Neural cell (in vitro differentiated cells): Measurements from ENCODE around the gene NLRP5. TPM values are rescaled to one million over a fixed set of nuclear protein-coding genes. Genes with fewer than 3 reads are reported as not detected.

ENCODE experiments used
- H2AFZ ChIP-seq: fragments of 200-600, 300-800 bp; sonication (generic), shearing (Covaris generic); 2 replicates; pipeline ENCODE4 v1.6.0; 2014; ENCODE audit warnings: low read depth, mild to moderate bottlenecking, antibody characterized with exemption, low read length, moderate library complexity
- H3F3A ChIP-seq: fragments of 200-600 bp; shearing (Covaris generic); 2 replicates; pipeline ENCODE4 v1.6.1; 2016; ENCODE audit warnings: mild to moderate bottlenecking, moderate library complexity, mixed read lengths, antibody characterized with exemption, low read length; ENCODE audit not compliant: insufficient read depth, poor library complexity, severe bottlenecking
- H3K27ac ChIP-seq: fragments of 200-600, 300-800 bp; sonication (generic), shearing (Covaris generic); 2 replicates; pipeline ENCODE4 v1.5.1; 2014; ENCODE audit warnings: mild to moderate bottlenecking, low read length, moderate library complexity
- H3K27me3 ChIP-seq: fragments of 300-800, 200-600 bp; sonication (generic), shearing (Covaris generic); 2 replicates; pipeline ENCODE4 v1.6.0; 2014; ENCODE audit warnings: mild to moderate bottlenecking, low read depth, low read length, moderate library complexity; ENCODE audit not compliant: insufficient read depth
- H3K36me3 ChIP-seq: fragments of 300-800, 200-600 bp; sonication (generic), shearing (Covaris generic); 2 replicates; pipeline ENCODE4 v1.5.1; 2014; ENCODE audit warnings: mild to moderate bottlenecking, antibody characterized with exemption, low read length, moderate library complexity; ENCODE audit not compliant: insufficient read depth
- H3K4me2 ChIP-seq: fragments of 300-800, 200-600 bp; sonication (generic), shearing (Covaris generic); 2 replicates; pipeline ENCODE4 v1.6.0; 2014; ENCODE audit warnings: mild to moderate bottlenecking, low read length
- H3K4me3 ChIP-seq: fragments of 300-800, 200-600 bp; sonication (generic), shearing (Covaris generic); 2 replicates; pipeline ENCODE4 v1.5.1; 2014; ENCODE audit warnings: mild to moderate bottlenecking, low read length, moderate library complexity
- H3K79me2 ChIP-seq: fragments of 200-600 bp; shearing (Covaris generic); replicated peaks from 2 replicates; pipeline ENCODE4 v1.6.0; 2014; ENCODE audit warnings: mild to moderate bottlenecking, low read length, moderate library complexity; ENCODE audit not compliant: insufficient read depth
- H3K9ac ChIP-seq: fragments of 300-800, 200-600 bp; sonication (generic), shearing (Covaris generic); 2 replicates; pipeline ENCODE4 v1.6.1; 2016; ENCODE audit warnings: mild to moderate bottlenecking, low read length, mixed read lengths
- H3K9me2 ChIP-seq: fragments of 200-600 bp; shearing (Covaris generic); 2 replicates; pipeline ENCODE4 v1.6.1; 2016; ENCODE audit warnings: mild to moderate bottlenecking, low read length, mixed read lengths; ENCODE audit not compliant: insufficient read depth
- H3K9me3 ChIP-seq: fragments of 200-600, 300-800 bp; sonication (generic), shearing (Covaris generic); 2 replicates; pipeline ENCODE4 v1.6.1; 2016; ENCODE audit warnings: mild to moderate bottlenecking, mixed run types, low read length, moderate library complexity, mixed read lengths
- H4K20me1 ChIP-seq: fragments of 200-600 bp; shearing (Covaris generic); 2 replicates; pipeline ENCODE4 v1.6.1; 2016; ENCODE audit warnings: mild to moderate bottlenecking, mixed run types; ENCODE audit not compliant: insufficient read depth
- CTCF ChIP-seq: fragments of 450-650 bp; IDR thresholded peaks from 2 replicates; pipeline ENCODE4 v1.5.1; 2014; ENCODE audit warnings: antibody characterized with exemption, mild to moderate bottlenecking, moderate library complexity; ENCODE audit not compliant: poor library complexity, severe bottlenecking
- EP300 ChIP-seq: fragments of 450-650 bp; conservative IDR thresholded peaks from 2 replicates; pipeline ENCODE4 v1.6.1; 2014; ENCODE audit warnings: antibody characterized with exemption, mild to moderate bottlenecking, moderate library complexity; ENCODE audit not compliant: poor library complexity, severe bottlenecking
- EZH2 ChIP-seq: fragments of 200-600, 300-800 bp; shearing (Covaris generic), sonication (generic); IDR thresholded peaks from 2 replicates; pipeline ENCODE4 v1.6.1; 2014; ENCODE audit warnings: antibody characterized with exemption, low read length, borderline replicate concordance, mild to moderate bottlenecking; ENCODE audit not compliant: insufficient read depth, poor library complexity, severe bottlenecking
- MXI1 ChIP-seq: fragments of 450-650 bp; conservative IDR thresholded peaks from 2 replicates; pipeline ENCODE4 v1.6.1; 2014; ENCODE audit warnings: antibody characterized with exemption, mild to moderate bottlenecking; ENCODE audit not compliant: poor library complexity, severe bottlenecking
- POLR2AphosphoS5 ChIP-seq: IDR thresholded peaks from 2 replicates; pipeline ENCODE4 v1.6.1; 2012
- RAD21 ChIP-seq: fragments of 450-650 bp; conservative IDR thresholded peaks from 2 replicates; pipeline ENCODE4 v1.6.1; 2014; ENCODE audit warnings: antibody characterized with exemption, mild to moderate bottlenecking, moderate library complexity
- REST ChIP-seq: IDR thresholded peaks from 2 replicates; pipeline ENCODE4 v1.6.1; 2012; ENCODE audit warnings: borderline replicate concordance
- SMC3 ChIP-seq: fragments of 450-650 bp; conservative IDR thresholded peaks from 2 replicates; pipeline ENCODE4 v1.6.1; 2014; ENCODE audit warnings: antibody characterized with exemption, mild to moderate bottlenecking, moderate library complexity; ENCODE audit not compliant: poor library complexity
- TAF1 ChIP-seq: IDR thresholded peaks from 2 replicates; pipeline ENCODE4 v1.6.1; 2012; ENCODE audit warnings: low read depth
- polyA plus RNA-seq: library from polyadenylated mRNA; depleted of rRNA; stranded (reverse); fragments of >200 nt; gene quantifications from 2 replicates; pipeline ENCODE4 v1.2.3, GENCODE V29; 2014

NLRP5 gene
- polyA plus RNA-seq, 1 donor from 2014 or later, result not detected

- H2AFZ ChIP-seq, result no peak overlapping the region
- H3K4me3 ChIP-seq, result no peak overlapping the region
- H3K9me3 ChIP-seq, result no peaks in the 10 kb centered on the region
- no peaks in the 10 kb centered on the region for H3K36me3 ChIP-seq
- no peaks in the 10 kb centered on the region for H3K79me2 ChIP-seq
- no peak for TF ChIP-seq POLR2AphosphoS5
- TF ChIP-seq SMC3, result no peak
- TF ChIP-seq EZH2, result no peak
- no peak for TF ChIP-seq RAD21
- no peak for TF ChIP-seq REST
- no peak for TF ChIP-seq EP300
- no peak for TF ChIP-seq CTCF
- TF ChIP-seq MXI1, result no peak
- no peak for TF ChIP-seq TAF1
- H3K9me2 ChIP-seq, result no peaks in the 10 kb centered on the region
- H4K20me1 ChIP-seq, result no peaks in the 10 kb centered on the region
- H3K9ac ChIP-seq, result no peak overlapping the region
- H3K27me3 ChIP-seq, result no peaks in the 10 kb centered on the region
- no peak overlapping the region for H3K27ac ChIP-seq
- H3K4me2 ChIP-seq, result no peak overlapping the region
- no peaks in the 10 kb centered on the region for H3F3A ChIP-seq
Observed at GRCh38 chr19:56080669-56081401, 94.3 kb downstream of the NLRP5 start.

GRCh38 chr19:56083668-56084067, 97.1 kb downstream of the NLRP5 start:
- Histone ChIP-seq H3K36me3 (no peaks in the 10 kb centered on the region), H4K20me1 (no peaks in the 10 kb centered on the region), H3K4me3 (no peak overlapping the region), H3K79me2 (no peaks in the 10 kb centered on the region), H2AFZ (no peak overlapping the region), H3K27ac (no peak overlapping the region), H3K9me3 (no peaks in the 10 kb centered on the region), H3F3A (no peaks in the 10 kb centered on the region), H3K9me2 (no peaks in the 10 kb centered on the region), H3K4me2 (no peak overlapping the region), H3K9ac (no peak overlapping the region), H3K27me3 (no peaks in the 10 kb centered on the region)
- TF ChIP-seq CTCF (no peak), REST (no peak), EP300 (no peak), RAD21 (no peak), MXI1 (no peak), EZH2 (no peak), POLR2AphosphoS5 (no peak), SMC3 (no peak), TAF1 (no peak)
